H1 (cell line): Measurements from ENCODE around the gene ST8SIA3. TPM values are rescaled to one million over a fixed set of nuclear protein-coding genes. Genes with fewer than 3 reads are reported as not detected.

Experiments
- BRCA1 ChIP-seq: IDR thresholded peaks from 2 replicates; pipeline ENCODE4 v1.6.1; 2012; ENCODE audit warnings: low read depth, low read length, improper control_type of control experiment
- RAD21 ChIP-seq, 2 experiments: IDR thresholded peaks in 1 of 2; conservative IDR thresholded peaks in 1 of 2; 2 replicates each; pipeline ENCODE4 v1.6.1; 2011; ENCODE audit warnings: low read depth in 2 of 2, low read length in 2 of 2, improper control_type of control experiment in 1 of 2, inconsistent platforms in 1 of 2, mild to moderate bottlenecking in 1 of 2, moderate library complexity in 1 of 2
- RFX5 ChIP-seq: IDR thresholded peaks from 2 replicates; pipeline ENCODE4 v1.6.1; 2011; ENCODE audit warnings: low read depth, low read length, improper control_type of control experiment, borderline replicate concordance
- polyA plus RNA-seq, 7 experiments: library from polyadenylated mRNA; depleted of rRNA in 3 of 7; stranded (reverse) in 5 of 7; unstranded in 2 of 7; fragments of >200 nt in 5 of 7; fragments of 200-250 nt in 2 of 7; gene quantifications; 1 replicate in 5 of 7; 2 replicates in 1 of 7; 4 replicates in 1 of 7; pipeline versions ENCODE4 v1.2.1 to v1.2.3, GENCODE V29; 2011 to 2013; ENCODE audit warnings: missing spikeins in 2 of 7, mixed read lengths in 2 of 7
- total RNA-seq: library from RNA; stranded (reverse); fragmentation: NEBNext Ultra II Directional; extraction: Animal tissue kit (Norgen Biotek cat#: 25700); gene quantifications from 2 replicates; pipeline ENCODE4 v1.2.1, GENCODE V29; 2021

Gene ST8SIA3
- total and polyA plus RNA-seq, 2 of the 8 experiments (the other 6 are each of a cell fraction or from before 2014, with no cell fraction given) = 1.2 to 3.7 TPM

GRCh38 chr18:57353137-57353939 is 981 bp downstream of the ST8SIA3 start (continued):
- TF ChIP-seq BRCA1 (no peak), RAD21 (IDR thresholded peaks at IDR 0.05 in 1 of 2, conservative IDR thresholded peaks at IDR 0.05 in 1 of 2; ENCODE audit: low read depth in 2 of 2, low read length in 2 of 2) (0 out of 4 replicates have a peak, but pooled peaks of 1 of the 2 experiments have one; percentile 1), RFX5 (no peak)
